GM10266 (cell line): ENCODE data around the gene MBTPS2.
"Not testable (repeated sequence)": the region's sequence is repeated elsewhere in the genome, so short reads cannot be mapped to it uniquely, and the experiment has no call there.

Source experiments
- DNase-seq: peaks from one replicate; pipeline ENCODE4 v3.0.0; 2012; ENCODE audit errors: extremely low spot score
- CTCF ChIP-seq: IDR thresholded peaks from 2 replicates; pipeline ENCODE4 v1.5.1; 2012; ENCODE audit warnings: mild to moderate bottlenecking, low read depth; ENCODE audit not compliant: control insufficient read depth, insufficient read depth; ENCODE audit errors: missing control alignments

Gene MBTPS2

GRCh38 chrX:21806691-21807090 is 32.7 kb upstream of the MBTPS2 start:
- no peak for TF ChIP-seq CTCF
- DNase-seq: no peak

GRCh38 chrX:21811832-21812231 is 27.6 kb upstream of the MBTPS2 start:
- TF ChIP-seq CTCF: no peak
- DNase-seq: no peak

GRCh38 chrX:21812628-21813027 is 26.8 kb upstream of the MBTPS2 start:
- no peak for DNase-seq
- no peak for TF ChIP-seq CTCF

- no peak for DNase-seq
- TF ChIP-seq CTCF: no peak
Measured at GRCh38 chrX:21813612-21814368, 25.6 kb upstream of the MBTPS2 start.

- no peak for DNase-seq
- no peak for TF ChIP-seq CTCF
Measured at GRCh38 chrX:21816136-21816535, 23.3 kb upstream of the MBTPS2 start.

- not testable (repeated sequence) for DNase-seq
Measured at GRCh38 chrX:21820170-21820569, 19.2 kb upstream of the MBTPS2 start.

GRCh38 chrX:21821875-21822274 is 17.5 kb upstream of the MBTPS2 start:
- no peak for DNase-seq
- TF ChIP-seq CTCF: no peak

GRCh38 chrX:21831496-21831895 is 7.9 kb upstream of the MBTPS2 start:
- no peak for TF ChIP-seq CTCF
- DNase-seq: no peak
